GM21526 (cell line): Measurements from ENCODE around the gene RBM38.

Source experiments
- ATAC-seq: cut with Tn5 transposase; IDR thresholded peaks from one replicate; pipeline ENCODE4 v1.9.1; 2021; ENCODE audit warnings: moderate library complexity; ENCODE audit not compliant: unreplicated experiment, low FRiP score

Gene RBM38

GRCh38 chr20:57402206-57403125 lies 11.3 kb downstream of the RBM38 start:
- ATAC-seq = no peak

GRCh38 chr20:57403216-57403615 lies 12.0 kb downstream of the RBM38 start:
- no peak for ATAC-seq

- ATAC-seq = no peak
These were observed 12.8 kb downstream of the RBM38 start for GRCh38 chr20:57404006-57404405.

GRCh38 chr20:57404419-57405072 lies 13.3 kb downstream of the RBM38 start:
- no peak for ATAC-seq

GRCh38 chr20:57405236-57406016 lies 14.2 kb downstream of the RBM38 start:
- ATAC-seq = no peak

GRCh38 chr20:57407541-57407956 lies 16.4 kb downstream of the RBM38 start:
- ATAC-seq = no peak

GRCh38 chr20:57408131-57408530 lies 16.9 kb downstream of the RBM38 start:
- ATAC-seq = no peak

GRCh38 chr20:57408536-57409233 lies 17.5 kb downstream of the RBM38 start:
- ATAC-seq = no peak

- ATAC-seq = no peak
These were observed 18.1 kb downstream of the RBM38 start for GRCh38 chr20:57409316-57409671.

- ATAC-seq = no peak
These were observed 18.6 kb downstream of the RBM38 start for GRCh38 chr20:57409672-57410397.

GRCh38 chr20:57410398-57410920 lies 19.3 kb downstream of the RBM38 start:
- no peak for ATAC-seq

- ATAC-seq = no peak
These were observed 19.7 kb downstream of the RBM38 start for GRCh38 chr20:57410924-57411323.

- no peak for ATAC-seq
These were observed 20.4 kb downstream of the RBM38 start for GRCh38 chr20:57411406-57412283.

- ATAC-seq = no peak
These were observed 21.3 kb downstream of the RBM38 start for GRCh38 chr20:57412347-57413029.

GRCh38 chr20:57413986-57414385 lies 22.8 kb downstream of the RBM38 start:
- no peak for ATAC-seq

- no peak for ATAC-seq
These were observed 23.8 kb downstream of the RBM38 start for GRCh38 chr20:57414867-57415592.

GRCh38 chr20:57415771-57416170 lies 24.6 kb downstream of the RBM38 start:
- ATAC-seq = no peak
